SK-N-SH (cell line): ENCODE data around the gene HSD3B7. TPM values are rescaled to one million over a fixed set of nuclear protein-coding genes. Genes with fewer than 3 reads are reported as not detected.
A peak's percentile ranks its signal among the peaks of the same experiment; 100 is the strongest.

ENCODE experiments used
- CTCF ChIA-PET: fragments of 300-600, 350-600 bp; formaldehyde crosslinking; extraction: SDS; loops from one replicate; lab custom pipeline; 2021; lab: Yijun Ruan, JAX
- POLR2A ChIA-PET: fragments of 350-600 bp; sonication (Branson Sonifier 250); formaldehyde crosslinking; extraction: SDS; loops from one replicate; lab custom pipeline; 2020; ENCODE audit warnings: antibody characterized with exemption, inconsistent platforms; lab: Yijun Ruan, JAX
- DNase-seq: peaks from one replicate; pipeline ENCODE4 v3.0.0; 2012
- H2AFZ ChIP-seq: fragments of 200-600 bp; sonication (generic); 2 replicates; pipeline ENCODE4 v1.8.1; 2016; ENCODE audit warnings: antibody characterized with exemption, mild to moderate bottlenecking, low read depth
- H3F3A ChIP-seq: fragments of 200-600 bp; sonication (generic); replicated peaks from 2 replicates; pipeline ENCODE3; 2016; ENCODE audit warnings: antibody characterized with exemption, mild to moderate bottlenecking; ENCODE audit not compliant: insufficient read depth
- H3K27ac ChIP-seq, 2 experiments: fragments of 200-500 bp in 1 of 2; fragments of 200-600 bp in 1 of 2; sonication (Bioruptor generic) in 1 of 2; sonication (generic), shearing (Covaris generic) in 1 of 2; 2 replicates each; pipeline versions ENCODE4 v1.5.1 to v1.6.1; 2014 to 2016; ENCODE audit warnings: low read depth in 2 of 2, inconsistent platforms in 1 of 2, low read length in 1 of 2, mild to moderate bottlenecking in 1 of 2, mixed read lengths in 1 of 2
- H3K27me3 ChIP-seq: fragments of 200-600 bp; sonication (generic), shearing (Covaris generic); 2 replicates; pipeline ENCODE4 v1.6.1; 2016; ENCODE audit warnings: mixed run types; ENCODE audit not compliant: insufficient read depth
- H3K36me3 ChIP-seq, 2 experiments: fragments of 200-500 bp in 1 of 2; fragments of 200-600 bp in 1 of 2; sonication (Bioruptor generic) in 1 of 2; sonication (generic) in 1 of 2; replicated peaks in 1 of 2; 2 replicates each; pipeline versions ENCODE3 to v1.5.1; 2014 to 2016; ENCODE audit warnings: low read length in 1 of 2, mild to moderate bottlenecking in 1 of 2; ENCODE audit not compliant: insufficient read depth in 2 of 2, control insufficient read depth in 1 of 2
- H3K4me1 ChIP-seq, 2 experiments: fragments of 200-500 bp in 1 of 2; fragments of 200-600 bp in 1 of 2; sonication (Bioruptor generic) in 1 of 2; sonication (generic), shearing (Covaris generic) in 1 of 2; 2 replicates each; pipeline versions ENCODE4 v1.5.1 to v1.6.1; 2014 to 2016; ENCODE audit warnings: low read depth in 1 of 2, low read length in 1 of 2, mixed run types in 1 of 2; ENCODE audit not compliant: insufficient read depth in 2 of 2, control insufficient read depth in 1 of 2
- H3K4me2 ChIP-seq: fragments of 200-600 bp; sonication (generic), shearing (Covaris generic); 2 replicates; pipeline ENCODE4 v1.6.1; 2017; ENCODE audit warnings: mixed run types
- H3K4me3 ChIP-seq, 2 experiments: fragments of 200-500 bp in 1 of 2; fragments of 200-600 bp in 1 of 2; sonication (Bioruptor generic) in 1 of 2; sonication (generic), shearing (Covaris generic) in 1 of 2; 2 replicates each; pipeline versions ENCODE4 v1.5.1 to v1.8.1; 2014 to 2016; ENCODE audit warnings: low read depth in 2 of 2, inconsistent platforms in 1 of 2, low read length in 1 of 2, mild to moderate bottlenecking in 1 of 2, mixed read lengths in 1 of 2, moderate library complexity in 1 of 2
- H3K79me2 ChIP-seq: fragments of 200-600 bp; sonication (generic); 2 replicates; pipeline ENCODE4 v1.8.1; 2017; ENCODE audit warnings: mild to moderate bottlenecking; ENCODE audit not compliant: insufficient read depth
- H3K9ac ChIP-seq: fragments of 200-600 bp; sonication (generic); 2 replicates; pipeline ENCODE4 v1.6.1; 2017; ENCODE audit warnings: mixed run types
- H3K9me2 ChIP-seq: fragments of 200-600 bp; sonication (generic); 2 replicates; pipeline ENCODE4 v1.6.1; 2017; ENCODE audit warnings: mixed run types
- H3K9me3 ChIP-seq: fragments of 200-600 bp; sonication (generic); 2 replicates; pipeline ENCODE4 v1.6.1; 2017; ENCODE audit warnings: mixed run types, mild to moderate bottlenecking, moderate library complexity
- H4K20me1 ChIP-seq: fragments of 200-600 bp; sonication (generic); 2 replicates; pipeline ENCODE4 v1.6.1; 2017; ENCODE audit warnings: mild to moderate bottlenecking, mixed run types; ENCODE audit not compliant: insufficient read depth
- CTCF ChIP-seq: fragments of 200-600 bp; sonication (generic); IDR thresholded peaks from 2 replicates; pipeline ENCODE4 v1.6.1; 2017; ENCODE audit warnings: antibody characterized with exemption, mild to moderate bottlenecking, moderate library complexity
- EZH2phosphoT487 ChIP-seq: fragments of 200-600 bp; sonication (generic); IDR thresholded peaks from 2 replicates; pipeline ENCODE4 v1.6.1; 2017; ENCODE audit warnings: low read depth, mixed run types, mild to moderate bottlenecking, antibody characterized with exemption, moderate library complexity, borderline replicate concordance
- FOSL2 ChIP-seq: IDR thresholded peaks from 2 replicates; pipeline ENCODE4 v1.4.0; 2012; ENCODE audit warnings: low read depth, mild to moderate bottlenecking, moderate library complexity, borderline replicate concordance
- FOXM1 ChIP-seq: IDR thresholded peaks from 2 replicates; pipeline ENCODE4 v1.4.0; 2012; ENCODE audit warnings: low read depth, mild to moderate bottlenecking
- JUND ChIP-seq: IDR thresholded peaks from 2 replicates; pipeline ENCODE4 v1.4.0; 2012
- MAX ChIP-seq: IDR thresholded peaks from 2 replicates; pipeline ENCODE4 v1.4.0; 2012; ENCODE audit warnings: low read depth
- MEF2A ChIP-seq: IDR thresholded peaks from 2 replicates; pipeline ENCODE4 v1.4.0; 2012; ENCODE audit warnings: low read depth, borderline replicate concordance
- MXI1 ChIP-seq: IDR thresholded peaks from 2 replicates; pipeline ENCODE4 v1.6.1; 2012; ENCODE audit warnings: mild to moderate bottlenecking, low read depth, low read length, improper control_type of control experiment
- NFIC ChIP-seq: IDR thresholded peaks from 2 replicates; pipeline ENCODE4 v1.4.0; 2012; ENCODE audit warnings: borderline replicate concordance
- NRF1 ChIP-seq: IDR thresholded peaks from 2 replicates; pipeline ENCODE4 v1.6.1; 2012; ENCODE audit warnings: low read depth, mild to moderate bottlenecking, low read length
- PBX3 ChIP-seq: IDR thresholded peaks from 2 replicates; pipeline ENCODE4; 2012
- POLR2AphosphoS5 ChIP-seq: IDR thresholded peaks from 2 replicates; pipeline ENCODE4 v1.6.1; 2012; ENCODE audit warnings: low read depth, low read length
- RCOR1 ChIP-seq: fragments of 150-350 bp; IDR thresholded peaks from 2 replicates; pipeline ENCODE4 v1.6.1; 2017; ENCODE audit warnings: antibody characterized with exemption, low read length
- REST ChIP-seq: IDR thresholded peaks from 2 replicates; pipeline ENCODE4 v1.6.1; 2012; ENCODE audit warnings: mild to moderate bottlenecking, low read depth, low read length, moderate library complexity
- RXRA ChIP-seq: IDR thresholded peaks from 2 replicates; pipeline ENCODE4 v1.4.0; 2012; ENCODE audit warnings: low read depth, mild to moderate bottlenecking, borderline replicate concordance
- TCF12 ChIP-seq: IDR thresholded peaks from 2 replicates; pipeline ENCODE4 v1.4.0; 2012
- TEAD4 ChIP-seq: IDR thresholded peaks from 2 replicates; pipeline ENCODE4 v1.4.0; 2012; ENCODE audit warnings: mild to moderate bottlenecking, borderline replicate concordance; ENCODE audit not compliant: insufficient read depth
- YY1 ChIP-seq: IDR thresholded peaks from 2 replicates; pipeline ENCODE4 v1.4.0; 2012; ENCODE audit warnings: low read depth, mild to moderate bottlenecking
- WGBS: methylation state at CpG from one replicate; pipeline ENCODE4 v1.1.6; 2017; ENCODE audit warnings: low lambda C conversion rate; 5-methylcytosine and 5-hydroxymethylcytosine counted together
- polyA plus RNA-seq, 3 experiments: library from polyadenylated mRNA; depleted of rRNA; stranded (reverse); fragments of >200 nt; gene quantifications; 2 replicates each; pipeline ENCODE4 v1.2.3, GENCODE V29; 2012

The HSD3B7 gene
- polyA plus RNA-seq, 1 of the 3 experiments (the other 2 are of a cell fraction), result 12.2 TPM

- TF ChIP-seq REST (no peak), NRF1 (no peak), JUND (no peak), RXRA (no peak), TCF12 (no peak), POLR2AphosphoS5 (no peak)
These were observed 30.0 kb upstream of the HSD3B7 start (continued) for GRCh38 chr16:30954993-30955392.

- H3K27ac ChIP-seq, result peak overlapping the region; percentile 98 to 99
- peaks cover 0 to 25% of the 10 kb centered on the region in 2 experiments; a peak in 1 of 4 replicates for H3K4me1 ChIP-seq
- H3K9me3 ChIP-seq, result no peaks in the 10 kb centered on the region
- H4K20me1 ChIP-seq, result no peaks in the 10 kb centered on the region; the same call in 1 of the 2 replicates
- POLR2A ChIA-PET, result interaction anchor here (0.6 to 1.1 kb wide), 5 partner anchors 9 to 486 kb away, joined by 3 to 4 read pairs (median 3); partner anchors contain the start of genes ZNF646, ZNF668 and ZNF843
- peaks cover 45% of the 10 kb centered on the region for H3F3A ChIP-seq
- DNase-seq, result peak; percentile 92
- peak overlapping the region; percentile 93 for H3K4me2 ChIP-seq
- H2AFZ ChIP-seq, result peak overlapping the region; percentile 99
- CTCF ChIA-PET, result interaction anchor here (0.7 to 2.3 kb wide), 3 partner anchors 10 to 501 kb away, joined by 3 to 5 read pairs (median 3); partner anchors contain the start of gene ZNF843
- 23% methylated on average over 18 of the region's 42 CpGs for WGBS
- H3K27me3 ChIP-seq, result no peaks in the 10 kb centered on the region
- TF ChIP-seq TEAD4 (no peak), MAX (peak; percentile 26; the same call in 1 of the 2 replicates), FOXM1 (no peak), REST (peak; percentile 10; the same call in 1 of the 2 replicates), RXRA (no peak), MXI1 (peak; percentile 43; the same call in 1 of the 2 replicates), RCOR1 (peak; percentile 85), POLR2AphosphoS5 (peak; percentile 69; the same call in 1 of the 2 replicates), FOSL2 (peak; percentile 27; the same call in 1 of the 2 replicates), YY1 (no peak), CTCF (peak; percentile 44), NFIC (no peak), PBX3 (0 out of 2 replicates have a peak, but pooled peaks have one; percentile 14), EZH2phosphoT487 (no peak), MEF2A (no peak)
- H3K9ac ChIP-seq, result peak overlapping the region; percentile 100
- H3K9me2 ChIP-seq, result no peaks in the 10 kb centered on the region
- H3K36me3 ChIP-seq, result peaks cover 25 to 30% of the 10 kb centered on the region in 2 experiments
- peaks cover 24% of the 10 kb centered on the region for H3K79me2 ChIP-seq
- peak overlapping the region; percentile 74 to 99 for H3K4me3 ChIP-seq
These were observed 28.2 kb upstream of the HSD3B7 start for GRCh38 chr16:30956601-30957455.
